ENCODE data around the gene TLK1. TPM values are rescaled to one million over a fixed set of nuclear protein-coding genes. Genes with fewer than 3 reads are reported as not detected.

TLK1 gene
- total RNA-seq, 4 donors from 2014 or later: 41.0 to 57.6 (median 51.6) TPM

GRCh38 chr2:171143670-171144062 lies 17.0 kb downstream of the TLK1 start:
- H3K9me3 ChIP-seq: no peaks in the 10 kb centered on the region
- H3K27me3 ChIP-seq: no peaks in the 10 kb centered on the region
- H3K27ac ChIP-seq: no peak overlapping the region
- no peak overlapping the region for H3K4me3 ChIP-seq (replicated peaks in 1 of 3)
- H3K36me3 ChIP-seq: no peaks in the 10 kb centered on the region
- H3K4me1 ChIP-seq: peaks cover 4 to 13% of the 10 kb centered on the region in 2 donors
- no peak for DNase-seq
- TF ChIP-seq POLR2A (IDR thresholded peaks at IDR 0.05): no peak
- TF ChIP-seq, protein P1, sequence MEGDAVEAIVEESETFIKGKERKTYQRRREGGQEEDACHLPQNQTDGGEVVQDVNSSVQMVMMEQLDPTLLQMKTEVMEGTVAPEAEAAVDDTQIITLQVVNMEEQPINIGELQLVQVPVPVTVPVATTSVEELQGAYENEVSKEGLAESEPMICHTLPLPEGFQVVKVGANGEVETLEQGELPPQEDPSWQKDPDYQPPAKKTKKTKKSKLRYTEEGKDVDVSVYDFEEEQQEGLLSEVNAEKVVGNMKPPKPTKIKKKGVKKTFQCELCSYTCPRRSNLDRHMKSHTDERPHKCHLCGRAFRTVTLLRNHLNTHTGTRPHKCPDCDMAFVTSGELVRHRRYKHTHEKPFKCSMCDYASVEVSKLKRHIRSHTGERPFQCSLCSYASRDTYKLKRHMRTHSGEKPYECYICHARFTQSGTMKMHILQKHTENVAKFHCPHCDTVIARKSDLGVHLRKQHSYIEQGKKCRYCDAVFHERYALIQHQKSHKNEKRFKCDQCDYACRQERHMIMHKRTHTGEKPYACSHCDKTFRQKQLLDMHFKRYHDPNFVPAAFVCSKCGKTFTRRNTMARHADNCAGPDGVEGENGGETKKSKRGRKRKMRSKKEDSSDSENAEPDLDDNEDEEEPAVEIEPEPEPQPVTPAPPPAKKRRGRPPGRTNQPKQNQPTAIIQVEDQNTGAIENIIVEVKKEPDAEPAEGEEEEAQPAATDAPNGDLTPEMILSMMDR (IDR thresholded peaks at IDR 0.05): no peak
- WGBS, 2 donors: 91% methylated on average over 2 of the region's 2 CpGs
- intact Hi-C loops (cut with DNase I): no loop called here

GRCh38 chr2:171142398-171142797 lies 18.3 kb downstream of the TLK1 start:
- H3K4me3 ChIP-seq (replicated peaks in 1 of 3): no peak overlapping the region
- WGBS, 2 donors: 90 to 96% methylated on average over 3 of the region's 3 CpGs
- DNase-seq: no peak
- intact Hi-C loops (cut with DNase I): no loop called here
- no peak overlapping the region for H3K27ac ChIP-seq
- peaks cover 4 to 13% of the 10 kb centered on the region in 2 donors for H3K4me1 ChIP-seq
- H3K27me3 ChIP-seq: no peaks in the 10 kb centered on the region
- H3K9me3 ChIP-seq: no peaks in the 10 kb centered on the region
- no peaks in the 10 kb centered on the region for H3K36me3 ChIP-seq
- TF ChIP-seq POLR2A (IDR thresholded peaks at IDR 0.05): no peak

DNA sequence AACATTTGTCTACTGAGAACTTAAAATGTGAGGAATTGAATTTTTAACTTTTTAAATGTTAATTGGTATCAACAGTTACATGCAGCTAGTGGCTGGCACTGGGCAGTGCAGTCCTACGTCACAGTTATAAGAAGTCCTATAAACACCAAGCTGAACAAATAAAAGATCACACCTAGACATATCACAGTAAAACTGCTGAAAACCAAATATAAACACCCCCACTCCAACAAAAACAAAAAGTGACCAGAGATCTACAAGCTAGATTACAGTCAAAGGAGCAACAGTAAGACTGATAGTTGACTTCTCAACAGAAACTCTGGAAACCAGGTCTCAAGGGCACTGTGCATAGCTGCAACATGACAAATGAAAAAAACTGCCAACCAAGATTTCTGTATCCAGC lies 19.4 kb downstream of the TLK1 start:
- Histone ChIP-seq H3K27me3 (no peaks in the 10 kb centered on the region), H3K36me3 (no peaks in the 10 kb centered on the region), H3K27ac (no peak overlapping the region), H3K9me3 (no peaks in the 10 kb centered on the region), H3K4me3 (replicated peaks in 1 of 3) (no peak overlapping the region), H3K4me1 (peaks cover 0 to 6% of the 10 kb centered on the region in 2 donors)
- no peak for TF ChIP-seq POLR2A (IDR thresholded peaks at IDR 0.05)
- TF ChIP-seq, protein P1 (IDR thresholded peaks at IDR 0.05): no peak
- intact Hi-C loops (cut with DNase I): no loop called here
- no peak for DNase-seq
- WGBS, 2 donors: 80 to 93% methylated on average over 1 of the region's 1 CpG

GRCh38 chr2:171139860-171140259 lies 20.8 kb downstream of the TLK1 start:
- H3K4me1 ChIP-seq: peaks cover 3 to 6% of the 10 kb centered on the region in 2 donors
- intact Hi-C loops (cut with DNase I): no loop called here

GRCh38 chr2:171136024-171136423 lies 24.7 kb downstream of the TLK1 start:
- Histone ChIP-seq H3K27ac (no peak overlapping the region), H3K4me3 (replicated peaks in 1 of 3) (no peak overlapping the region), H3K4me1 (peaks cover 4 to 7% of the 10 kb centered on the region in 2 donors), H3K27me3 (no peaks in the 10 kb centered on the region), H3K9me3 (no peaks in the 10 kb centered on the region), H3K36me3 (no peaks in the 10 kb centered on the region)
- TF ChIP-seq, protein P1 (IDR thresholded peaks at IDR 0.05): no peak
- no peak for TF ChIP-seq POLR2A (IDR thresholded peaks at IDR 0.05)
- 86 to 92% methylated on average over 4 of the region's 4 CpGs for WGBS, 2 donors
- DNase-seq: no peak
- intact Hi-C loops (cut with DNase I): no loop called here

More at GRCh38 chr2:171139860-171140259, 20.8 kb downstream of the TLK1 start:
- no peak for DNase-seq
- TF ChIP-seq, protein P1 (IDR thresholded peaks at IDR 0.05): no peak
- no peak for TF ChIP-seq POLR2A (IDR thresholded peaks at IDR 0.05)
- WGBS, 2 donors: 96% methylated on average over 9 of the region's 9 CpGs
- Histone ChIP-seq H3K27me3 (no peaks in the 10 kb centered on the region), H3K27ac (no peak overlapping the region), H3K9me3 (no peaks in the 10 kb centered on the region), H3K4me3 (replicated peaks in 1 of 3) (no peak overlapping the region), H3K36me3 (no peaks in the 10 kb centered on the region)

Data from thyroid gland (tissue), 4 donors.